ENCODE data around the gene NKD1.

Gene NKD1

GRCh38 chr16:50598936-50599361, 50.8 kb downstream of the NKD1 start:
- H3K4me3 ChIP-seq (ENCODE audit: low read length): no peak overlapping the region
- no peak for DNase-seq (ENCODE audit: low read depth)
- no peak for TF ChIP-seq CTCF (IDR thresholded peaks at IDR 0.05; ENCODE audit: insufficient read depth, low read depth, low read length, missing control alignments)

DNA sequence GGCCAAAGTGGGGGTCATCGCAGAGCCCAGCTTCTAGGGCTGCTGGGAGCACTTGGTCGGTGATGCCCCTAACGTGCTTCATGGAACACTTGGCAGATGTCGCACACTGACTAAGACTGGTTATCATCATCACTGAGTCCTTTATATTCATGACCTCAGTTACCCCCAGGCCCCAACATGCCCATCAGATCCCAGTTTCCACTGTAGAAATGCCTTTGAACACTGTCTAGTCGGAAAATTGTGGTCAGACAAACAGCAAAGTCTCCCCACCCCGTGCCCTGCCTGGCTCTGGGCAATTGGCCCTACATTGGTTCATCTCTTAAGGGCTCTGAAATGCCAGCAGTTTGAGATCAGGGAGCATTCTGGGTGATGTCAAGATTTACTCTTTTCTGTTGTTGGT, 51.3 kb downstream of the NKD1 start:
- H3K4me3 ChIP-seq (ENCODE audit: low read length): no peak overlapping the region
- TF ChIP-seq CTCF (IDR thresholded peaks at IDR 0.05; ENCODE audit: insufficient read depth, low read depth, low read length, missing control alignments): no peak
- DNase-seq (ENCODE audit: low read depth): peak; percentile 58

- no peak overlapping the region for H3K4me3 ChIP-seq (ENCODE audit: low read length)
- no peak for TF ChIP-seq CTCF (IDR thresholded peaks at IDR 0.05; ENCODE audit: insufficient read depth, low read depth, low read length, missing control alignments)
Observed at GRCh38 chr16:50600582-50601283, 52.5 kb downstream of the NKD1 start.

DNA sequence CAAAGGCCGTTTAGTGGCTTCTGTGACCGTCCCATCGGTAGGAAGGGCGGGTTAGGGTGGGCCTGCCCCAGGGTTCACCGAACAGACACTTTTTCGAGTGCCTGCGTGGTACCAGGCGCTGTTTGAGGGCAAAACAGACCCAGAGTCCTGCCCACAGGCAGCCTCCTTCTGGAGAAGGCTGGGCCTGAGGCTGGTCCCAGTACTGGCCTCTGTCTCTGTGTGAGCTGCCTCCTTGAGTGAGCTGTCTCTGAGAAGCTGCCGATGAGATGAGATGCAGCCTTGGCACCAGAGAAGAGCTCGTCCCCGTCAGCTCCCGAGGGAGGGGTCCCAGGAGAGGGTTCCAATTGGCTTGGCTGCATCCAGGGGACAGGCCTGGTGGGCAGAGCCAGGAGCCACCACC, 53.1 kb downstream of the NKD1 start:
- DNase-seq (ENCODE audit: low read depth): no peak
- no peak overlapping the region for H3K4me3 ChIP-seq (ENCODE audit: low read length)
- no peak for TF ChIP-seq CTCF (IDR thresholded peaks at IDR 0.05; ENCODE audit: insufficient read depth, low read depth, low read length, missing control alignments)

More at GRCh38 chr16:50600582-50601283, 52.5 kb downstream of the NKD1 start:
- peak; percentile 9 for DNase-seq (ENCODE audit: low read depth)

GRCh38 chr16:50602126-50602525, 53.9 kb downstream of the NKD1 start:
- no peak for DNase-seq (ENCODE audit: low read depth)
- no peak overlapping the region for H3K4me3 ChIP-seq (ENCODE audit: low read length)
- no peak for TF ChIP-seq CTCF (IDR thresholded peaks at IDR 0.05; ENCODE audit: insufficient read depth, low read depth, low read length, missing control alignments)

DNA sequence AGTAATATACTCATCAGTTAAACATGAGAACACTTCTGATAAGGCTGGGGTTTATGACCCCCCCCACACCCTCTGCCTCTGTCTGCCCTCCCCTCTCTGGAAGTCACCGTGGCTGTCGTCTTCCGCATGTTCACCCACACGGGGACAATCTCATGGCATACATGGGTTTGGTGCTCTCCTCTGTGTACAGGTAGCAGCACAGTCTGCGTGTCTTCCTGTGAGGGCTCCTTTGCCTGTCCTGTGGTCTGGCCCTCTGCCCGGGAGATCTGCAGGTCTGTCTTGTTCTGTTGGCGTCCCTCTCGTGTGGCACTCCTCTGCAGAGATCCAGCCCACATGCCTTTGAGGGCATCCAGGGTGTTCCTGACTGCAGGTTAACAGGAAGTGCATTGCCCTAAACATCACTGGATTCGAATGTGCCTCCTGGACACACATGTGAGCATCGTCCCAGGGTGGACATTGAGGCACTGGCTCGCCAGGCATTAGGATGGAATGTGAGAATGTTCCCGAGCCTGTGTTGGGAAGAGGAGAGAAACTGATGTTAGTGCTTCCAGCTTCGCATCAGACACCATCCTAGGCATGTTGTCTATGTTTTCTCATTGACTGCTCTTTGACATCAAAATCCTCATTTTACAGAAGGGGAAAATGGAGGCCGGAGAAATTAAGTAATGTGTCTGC, 54.5 kb downstream of the NKD1 start:
- peak; percentile 67 for DNase-seq (ENCODE audit: low read depth)
- TF ChIP-seq CTCF (IDR thresholded peaks at IDR 0.05; ENCODE audit: insufficient read depth, low read depth, low read length, missing control alignments): no peak
- H3K4me3 ChIP-seq (ENCODE audit: low read length): no peak overlapping the region

All from epithelial cell of esophagus (primary cell).